Skeletal muscle satellite cell (primary cell): ENCODE data around the gene TRIP10.
"Not testable (repeated sequence)": the region's sequence is repeated elsewhere in the genome, so short reads cannot be mapped to it uniquely, and the experiment has no call there.

Experiments
- H3K27me3 ChIP-seq: 2 replicates; pipeline ENCODE4 v1.7.0; 2013; ENCODE audit warnings: low read length; ENCODE audit not compliant: control insufficient read depth, insufficient read depth
- H3K36me3 ChIP-seq: 2 replicates; pipeline ENCODE4 v1.7.0; 2013; ENCODE audit warnings: mild to moderate bottlenecking, control low read depth, low read length; ENCODE audit not compliant: insufficient read depth
- H3K4me1 ChIP-seq: 2 replicates; pipeline ENCODE4 v1.7.0; 2013; ENCODE audit warnings: low read length; ENCODE audit not compliant: control insufficient read depth, insufficient read depth
- H3K4me2 ChIP-seq: 2 replicates; pipeline ENCODE4 v1.7.0; 2013; ENCODE audit warnings: mild to moderate bottlenecking, low read length
- H3K4me3 ChIP-seq: 2 replicates; pipeline ENCODE4 v1.7.0; 2013; ENCODE audit warnings: low read length
- H3K9ac ChIP-seq: 2 replicates; pipeline ENCODE4 v1.7.0; 2013; ENCODE audit warnings: mild to moderate bottlenecking, low read depth, low read length, moderate library complexity
- H3K9me3 ChIP-seq: replicated peaks from 2 replicates; pipeline ENCODE4 v1.7.0; 2013; ENCODE audit warnings: mild to moderate bottlenecking, control low read depth, low read length

The TRIP10 gene

GRCh38 chr19:6737873-6738786 is 1.4 kb upstream of the TRIP10 start:
- peak overlapping the region; percentile 61 for H3K4me3 ChIP-seq
- no peaks in the 10 kb centered on the region for H3K9me3 ChIP-seq
- H3K4me1 ChIP-seq = peaks cover 33% of the 10 kb centered on the region
- peaks cover 9% of the 10 kb centered on the region for H3K36me3 ChIP-seq
- H3K27me3 ChIP-seq = no peaks in the 10 kb centered on the region
- peak overlapping the region; percentile 69 for H3K9ac ChIP-seq
- H3K4me2 ChIP-seq = peak overlapping the region; percentile 80

- H3K4me3 ChIP-seq = peak overlapping the region; percentile 61
- peak overlapping the region; percentile 80 for H3K4me2 ChIP-seq
- H3K4me1 ChIP-seq = peaks cover 37% of the 10 kb centered on the region
- H3K27me3 ChIP-seq = no peaks in the 10 kb centered on the region
- peak overlapping the region; percentile 69 for H3K9ac ChIP-seq
- H3K36me3 ChIP-seq = peaks cover 11% of the 10 kb centered on the region
- no peaks in the 10 kb centered on the region for H3K9me3 ChIP-seq
These were observed 592 bp upstream of the TRIP10 start for GRCh38 chr19:6738787-6739389.

GRCh38 chr19:6739883-6740588 is 556 bp downstream of the TRIP10 start:
- Histone ChIP-seq H3K9me3 (no peaks in the 10 kb centered on the region), H3K27me3 (no peaks in the 10 kb centered on the region), H3K4me2 (peak overlapping the region; percentile 89), H3K4me3 (peak overlapping the region; percentile 88), H3K4me1 (peaks cover 49% of the 10 kb centered on the region), H3K9ac (peak overlapping the region; percentile 85), H3K36me3 (peaks cover 17% of the 10 kb centered on the region)

- Histone ChIP-seq H3K9ac (peak overlapping the region; percentile 85), H3K4me1 (peaks cover 50% of the 10 kb centered on the region), H3K36me3 (peaks cover 20% of the 10 kb centered on the region), H3K9me3 (no peaks in the 10 kb centered on the region), H3K4me3 (peak overlapping the region; percentile 88), H3K4me2 (peak overlapping the region; percentile 89), H3K27me3 (no peaks in the 10 kb centered on the region)
These were observed 1.3 kb downstream of the TRIP10 start for GRCh38 chr19:6740589-6741343.

- Histone ChIP-seq H3K4me2 (no peak overlapping the region), H3K9ac (no peak overlapping the region), H3K9me3 (no peaks in the 10 kb centered on the region), H3K4me1 (peaks cover 41% of the 10 kb centered on the region), H3K4me3 (no peak overlapping the region), H3K36me3 (peaks cover 42% of the 10 kb centered on the region), H3K27me3 (no peaks in the 10 kb centered on the region)
These were observed 3.6 kb downstream of the TRIP10 start for GRCh38 chr19:6743066-6743465.

GRCh38 chr19:6743714-6744380 is 4.4 kb downstream of the TRIP10 start:
- Histone ChIP-seq H3K27me3 (no peaks in the 10 kb centered on the region), H3K9me3 (no peaks in the 10 kb centered on the region), H3K4me2 (peak overlapping the region; percentile 75), H3K36me3 (peaks cover 49% of the 10 kb centered on the region), H3K4me3 (peak overlapping the region; percentile 54), H3K9ac (peak overlapping the region; percentile 33), H3K4me1 (peaks cover 34% of the 10 kb centered on the region)

- peak overlapping the region; percentile 54 for H3K4me3 ChIP-seq
These were observed 5.2 kb downstream of the TRIP10 start for GRCh38 chr19:6744381-6745301.

GRCh38 chr19:6745965-6746364 is 6.5 kb downstream of the TRIP10 start:
- peaks cover 29% of the 10 kb centered on the region for H3K4me1 ChIP-seq
- no peaks in the 10 kb centered on the region for H3K9me3 ChIP-seq
- H3K9ac ChIP-seq = no peak overlapping the region
- no peaks in the 10 kb centered on the region for H3K27me3 ChIP-seq
- H3K4me2 ChIP-seq = no peak overlapping the region
- peaks cover 64% of the 10 kb centered on the region for H3K36me3 ChIP-seq
- no peak overlapping the region for H3K4me3 ChIP-seq

More at GRCh38 chr19:6744381-6745301, 5.2 kb downstream of the TRIP10 start:
- no peaks in the 10 kb centered on the region for H3K9me3 ChIP-seq
- H3K4me2 ChIP-seq = peak overlapping the region; percentile 75
- peaks cover 29% of the 10 kb centered on the region for H3K4me1 ChIP-seq
- no peaks in the 10 kb centered on the region for H3K27me3 ChIP-seq
- H3K36me3 ChIP-seq = peaks cover 56% of the 10 kb centered on the region
- peak overlapping the region; percentile 33 for H3K9ac ChIP-seq

GRCh38 chr19:6748543-6748942 is 9.1 kb downstream of the TRIP10 start:
- not testable (repeated sequence) for H3K4me3 ChIP-seq, H3K27me3 ChIP-seq, H3K9me3 ChIP-seq, H3K9ac ChIP-seq, H3K4me2 ChIP-seq
- Histone ChIP-seq H3K4me1 (peaks cover 30% of the 10 kb centered on the region), H3K36me3 (peaks cover 71% of the 10 kb centered on the region)

GRCh38 chr19:6750062-6750461 is 10.6 kb downstream of the TRIP10 start:
- H3K4me3 ChIP-seq = no peak overlapping the region
- H3K4me2 ChIP-seq = no peak overlapping the region
- peaks cover 62% of the 10 kb centered on the region for H3K36me3 ChIP-seq
- no peak overlapping the region for H3K9ac ChIP-seq
- H3K9me3 ChIP-seq = no peaks in the 10 kb centered on the region
- peaks cover 16% of the 10 kb centered on the region for H3K4me1 ChIP-seq
- H3K27me3 ChIP-seq = no peaks in the 10 kb centered on the region
